Epidermal melanocyte (primary cell): ENCODE measurements around the gene VASH1.

Experiments
- DNase-seq: peaks from one replicate; pipeline ENCODE4 v3.0.0; 2011; ENCODE audit warnings: low spot score; ENCODE audit not compliant: insufficient read length

The VASH1 gene

DNA sequence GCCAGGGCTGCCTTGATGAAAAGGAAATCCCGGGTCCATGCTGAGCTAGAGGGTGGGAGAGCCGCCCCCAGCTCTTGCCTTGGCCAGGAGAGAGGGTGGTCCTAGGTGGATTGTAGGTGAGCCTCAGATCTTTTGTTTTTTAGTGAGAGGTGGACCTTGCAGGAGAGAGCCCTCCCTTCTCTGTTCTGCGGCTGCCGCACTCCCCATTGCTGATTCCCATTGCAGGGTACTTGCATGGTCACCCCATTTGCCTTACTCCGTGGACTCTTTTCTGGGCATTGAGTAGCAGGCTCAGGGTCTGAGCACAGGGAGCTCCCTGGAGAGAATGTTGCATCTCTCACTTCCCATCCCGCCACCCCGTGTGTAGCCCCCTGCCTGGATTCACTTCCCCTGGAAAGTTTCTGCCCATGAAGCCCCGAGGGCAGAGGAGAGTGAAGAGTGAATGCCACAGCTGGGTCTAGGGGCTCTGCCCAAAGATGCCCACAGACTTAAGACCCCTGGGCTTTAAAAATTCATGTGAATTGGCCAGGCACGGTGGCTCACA is 10.2 kb downstream of the VASH1 start:
- no peak for DNase-seq

DNA sequence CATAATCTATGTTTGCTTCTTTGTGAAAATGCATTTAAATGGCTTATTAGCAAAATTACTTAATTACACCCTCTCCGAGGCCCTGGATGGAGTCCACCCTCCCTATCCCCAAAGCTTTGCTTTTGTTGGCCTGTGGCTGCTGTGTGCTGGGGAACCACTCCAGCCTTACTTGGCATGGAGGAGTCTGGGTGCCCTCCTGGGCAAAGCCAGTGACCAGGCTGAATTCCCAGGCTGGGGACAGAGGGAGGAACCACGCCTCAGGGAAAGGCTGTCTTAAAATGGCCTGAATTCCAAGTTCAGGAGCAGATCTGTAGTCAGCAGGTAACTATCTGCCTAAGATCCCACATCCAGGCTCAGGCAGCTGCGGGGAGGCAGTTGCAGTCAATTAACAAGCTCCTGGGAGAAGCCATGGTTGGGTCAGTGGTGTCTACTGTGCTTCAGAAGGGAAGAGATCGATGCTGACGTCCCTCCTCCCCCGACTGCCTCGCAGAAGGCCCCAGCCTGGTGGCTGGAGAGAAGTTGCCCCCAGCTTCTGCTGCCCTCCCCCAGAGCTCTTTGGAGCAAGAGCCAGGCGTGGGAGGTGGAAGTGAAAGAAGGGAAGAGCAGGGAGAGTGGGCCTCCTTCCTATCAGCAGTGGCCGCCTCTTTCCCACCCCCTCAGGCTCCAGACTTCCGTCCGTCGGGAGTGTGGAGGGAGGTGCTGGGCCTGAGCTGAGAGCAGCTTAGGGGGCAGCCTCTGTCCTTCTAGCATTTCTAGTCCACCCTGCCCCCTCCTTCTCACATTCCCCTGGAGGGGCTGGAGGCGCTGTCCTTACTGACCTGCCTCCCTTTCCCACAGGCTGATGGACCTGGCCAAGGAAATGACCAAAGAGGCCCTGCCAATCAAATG is 11.3 kb downstream of the VASH1 start:
- no peak for DNase-seq

DNA sequence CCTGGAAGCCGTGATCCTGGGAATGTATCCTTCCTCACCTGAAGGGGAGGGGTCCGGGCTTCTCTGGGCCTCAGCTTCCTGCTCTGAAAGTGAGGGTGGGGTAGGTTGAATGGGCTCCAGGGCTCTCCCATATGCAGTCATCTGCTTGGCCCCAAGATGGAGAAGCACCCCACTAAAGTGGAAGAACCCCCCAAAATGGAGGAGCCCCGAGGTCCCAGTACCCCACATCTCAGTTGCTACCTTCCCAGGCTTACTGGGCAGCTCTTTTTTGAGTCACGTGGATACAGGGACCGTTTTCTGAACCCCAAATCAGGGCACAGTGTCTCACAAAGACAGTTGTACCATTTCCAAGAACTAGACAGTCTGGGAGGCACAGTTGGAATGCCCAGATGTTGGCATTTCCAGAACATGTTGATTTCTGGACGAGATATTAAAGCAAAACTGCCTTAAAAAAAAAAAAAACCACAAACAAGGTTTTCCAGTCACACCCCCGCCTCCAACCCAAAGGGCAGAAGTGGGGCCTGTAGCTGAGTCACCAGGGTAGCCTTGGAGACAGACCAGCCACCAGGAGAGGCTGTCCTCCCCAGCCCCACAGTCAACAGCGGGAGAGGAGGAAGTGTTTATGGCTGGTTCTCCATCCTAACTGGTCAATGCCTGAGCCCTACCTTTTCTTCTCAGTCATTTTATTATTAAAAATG is 12.1 kb downstream of the VASH1 start:
- peak; percentile 66 for DNase-seq

DNA sequence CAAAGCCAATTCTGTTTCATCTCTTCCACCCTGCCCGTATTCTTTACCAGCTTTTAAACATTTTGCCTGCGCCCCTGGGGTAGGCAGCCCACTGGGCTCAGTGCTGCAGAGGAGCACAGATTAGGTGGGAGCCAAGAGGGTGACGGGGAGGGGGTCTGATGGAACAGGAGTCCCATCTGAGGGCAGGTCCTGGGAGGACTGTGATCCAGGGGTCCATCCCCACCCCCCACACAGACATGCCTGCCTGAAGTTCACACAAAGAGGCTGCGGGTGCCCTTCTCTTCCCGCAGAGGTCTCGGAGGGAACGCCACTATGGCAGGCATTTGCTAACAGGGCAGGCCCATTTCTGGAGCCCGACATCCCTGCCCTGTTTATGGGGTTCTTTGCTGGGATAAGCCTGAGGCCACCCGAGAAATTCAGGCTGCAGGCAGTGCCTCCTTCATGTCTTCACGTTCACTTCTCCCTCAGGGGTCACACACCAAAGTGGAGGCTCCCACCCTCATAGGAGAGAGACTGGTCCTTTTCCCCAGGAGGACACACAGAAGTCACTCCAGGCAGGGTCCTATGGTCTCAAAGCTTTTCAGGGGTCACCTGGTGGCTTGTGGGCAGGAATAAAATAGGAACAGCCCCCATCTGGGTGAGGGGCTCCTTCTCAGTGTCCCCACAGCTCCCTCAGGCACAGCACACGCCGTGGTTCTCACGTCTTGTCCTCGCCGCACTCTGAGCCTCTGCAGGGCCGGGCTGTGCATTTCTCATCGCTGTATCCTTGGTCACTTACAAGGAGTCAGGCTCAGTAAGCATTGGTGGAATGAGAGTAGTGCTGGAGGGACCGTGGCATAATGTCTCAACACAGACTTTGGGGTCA is 12.9 kb downstream of the VASH1 start:
- DNase-seq, result no peak

DNA sequence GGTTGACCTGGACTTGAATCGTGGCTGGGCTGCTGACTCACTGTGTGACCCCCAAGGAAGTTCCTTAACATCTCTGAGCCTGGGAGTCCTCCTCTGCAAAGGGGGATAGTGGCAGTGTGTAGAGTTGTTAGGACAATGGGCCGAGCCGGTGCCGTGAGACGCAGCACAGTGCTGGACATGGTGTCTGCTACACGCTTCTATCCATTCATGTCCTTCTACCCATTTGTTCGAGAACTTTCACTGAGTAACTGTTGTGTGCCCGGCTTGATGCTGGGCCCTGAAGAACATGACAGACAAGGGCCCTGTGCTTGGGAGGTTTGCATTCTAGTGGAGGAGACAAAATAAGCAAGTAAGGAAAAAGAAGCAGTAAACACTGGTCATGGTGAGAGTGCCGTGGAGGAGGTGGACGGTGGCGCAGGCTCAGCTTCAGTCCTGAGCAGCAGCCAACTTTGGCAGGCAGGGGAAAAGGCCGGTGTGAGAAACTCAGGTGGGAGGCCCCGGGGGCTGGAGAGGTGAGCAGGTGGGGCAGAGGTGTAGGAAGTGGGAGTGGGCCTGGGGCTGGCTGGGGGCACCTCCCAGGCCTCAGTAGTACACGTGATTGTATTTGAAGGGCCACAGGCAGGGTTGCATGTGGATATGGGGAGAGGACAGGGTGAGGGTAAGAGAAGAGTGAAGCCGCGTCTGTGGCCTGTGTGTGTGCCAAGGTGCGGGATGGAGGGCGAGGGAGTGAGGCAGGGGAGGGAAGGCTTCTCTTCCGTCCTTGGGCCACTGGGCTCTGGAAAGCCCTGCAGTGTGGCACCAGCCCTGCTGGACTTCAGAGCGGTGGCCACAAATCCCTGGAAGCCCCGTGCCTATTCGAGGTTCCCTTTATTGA is 13.8 kb downstream of the VASH1 start:
- no peak for DNase-seq

DNA sequence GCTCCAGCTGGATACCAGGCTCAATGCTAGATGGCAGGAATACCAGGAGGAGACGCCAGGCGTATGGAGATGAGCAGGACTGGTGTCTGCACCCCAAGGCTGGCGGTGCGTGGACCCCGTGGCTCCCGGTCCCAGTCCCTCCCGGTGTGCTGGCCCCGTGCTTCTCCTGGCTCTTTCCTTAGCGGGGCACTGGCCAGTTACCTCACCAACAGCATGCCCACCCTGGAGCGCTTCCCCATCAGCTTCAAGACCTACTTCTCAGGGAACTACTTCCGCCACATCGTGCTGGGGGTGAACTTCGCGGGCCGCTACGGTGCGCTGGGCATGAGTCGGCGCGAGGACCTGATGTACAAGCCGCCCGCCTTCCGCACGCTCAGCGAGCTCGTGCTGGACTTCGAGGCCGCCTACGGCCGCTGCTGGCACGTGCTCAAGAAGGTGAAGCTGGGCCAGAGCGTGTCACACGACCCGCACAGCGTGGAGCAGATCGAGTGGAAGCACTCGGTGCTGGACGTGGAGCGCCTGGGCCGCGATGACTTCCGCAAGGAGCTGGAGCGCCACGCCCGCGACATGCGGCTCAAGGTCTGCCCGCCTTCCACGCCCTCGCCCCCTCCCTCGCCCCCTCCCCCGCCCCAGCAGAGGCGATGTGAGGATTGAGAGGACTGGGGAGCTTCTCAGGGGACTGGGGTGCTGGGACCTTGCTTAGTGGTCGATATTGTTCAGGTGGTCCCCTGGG is 14.6 kb downstream of the VASH1 start:
- no peak for DNase-seq

DNA sequence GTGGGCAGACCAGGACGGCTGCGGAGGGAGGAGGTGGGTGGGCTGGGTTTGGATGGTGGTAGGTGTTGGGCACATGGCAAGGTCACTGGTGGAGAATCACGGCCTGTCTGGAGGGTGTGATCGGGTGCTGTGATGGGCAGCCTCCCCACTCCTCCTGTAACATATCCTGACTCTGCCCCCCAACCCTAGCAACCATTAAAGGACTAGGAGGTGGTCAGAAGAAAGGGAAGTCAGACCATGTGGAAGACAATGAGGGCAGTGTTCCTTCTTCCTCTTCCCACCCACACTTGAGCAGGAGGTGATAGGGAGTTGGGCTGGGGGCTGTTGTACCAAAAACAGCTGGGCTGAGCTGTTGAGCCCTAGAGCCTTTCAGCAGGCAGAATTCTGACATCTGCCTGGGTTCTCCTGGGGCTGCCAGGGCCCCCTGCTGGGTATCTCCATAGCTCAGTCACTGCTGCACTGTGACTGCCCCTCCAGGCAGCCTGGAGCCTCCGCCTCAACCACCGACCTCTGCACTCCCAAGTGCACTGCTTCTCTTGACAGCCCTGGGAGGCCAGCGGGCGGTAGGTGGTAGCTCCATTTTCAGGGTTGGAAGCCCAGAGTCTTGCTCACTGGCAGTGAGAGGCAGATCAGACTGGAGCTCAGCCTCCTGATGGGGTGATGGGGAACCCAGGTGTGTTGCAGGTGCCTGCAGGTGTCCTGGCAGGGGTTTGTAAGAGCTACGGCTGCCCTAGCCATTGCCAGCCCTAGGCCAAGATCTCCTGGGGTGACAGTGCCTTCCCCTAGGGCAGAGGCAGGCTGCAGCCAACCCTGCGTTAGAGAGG is 15.4 kb downstream of the VASH1 start:
- no peak for DNase-seq

DNA sequence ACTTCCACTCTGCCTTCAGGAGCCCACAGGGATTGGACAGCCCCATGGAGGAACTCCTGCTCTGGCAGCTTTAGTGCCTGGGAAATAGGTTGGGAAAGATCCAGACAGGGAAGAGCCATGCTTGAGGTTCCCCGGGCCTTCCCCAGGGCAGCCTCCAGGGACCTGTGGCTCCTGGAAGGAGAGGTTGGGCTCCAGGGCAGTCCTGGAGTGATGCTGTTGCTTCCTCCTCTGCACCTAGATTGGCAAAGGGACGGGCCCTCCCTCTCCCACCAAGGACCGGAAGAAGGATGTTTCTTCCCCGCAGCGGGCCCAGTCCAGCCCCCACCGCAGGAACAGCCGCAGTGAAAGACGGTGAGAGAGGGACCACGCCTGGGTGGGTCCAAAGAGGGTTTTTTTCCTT is 16.5 kb downstream of the VASH1 start:
- DNase-seq, result no peak

DNA sequence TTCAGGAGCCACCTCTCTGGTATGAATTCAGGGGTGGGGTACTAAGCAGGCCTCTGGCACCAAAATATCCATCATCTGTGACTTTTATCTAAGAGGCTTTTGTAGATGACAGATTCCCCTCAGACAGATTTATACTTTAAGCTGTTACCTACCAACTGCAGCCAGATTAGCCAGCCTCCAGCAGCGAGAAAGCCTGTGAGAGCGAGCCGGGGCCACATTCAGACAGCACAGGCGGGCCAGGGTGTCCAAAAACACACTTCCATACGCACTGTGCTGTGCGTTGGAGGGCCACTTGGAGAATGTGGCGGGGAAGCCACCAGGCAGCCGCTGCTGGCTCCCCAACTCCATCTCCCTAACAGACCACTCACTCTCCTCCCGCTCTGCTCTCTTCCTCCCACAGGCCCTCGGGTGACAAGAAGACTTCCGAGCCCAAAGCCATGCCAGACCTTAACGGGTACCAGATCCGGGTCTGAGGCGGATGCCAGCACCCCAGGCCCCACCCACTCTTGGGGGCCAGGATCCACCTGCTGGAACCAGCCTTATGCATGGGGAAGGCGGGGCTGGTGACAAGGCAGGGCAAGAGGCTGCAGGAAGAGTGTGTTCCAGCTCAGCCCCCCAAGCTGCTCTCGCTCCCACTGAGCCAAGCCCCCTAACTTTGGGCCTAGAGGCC is 17.4 kb downstream of the VASH1 start:
- no peak for DNase-seq

DNA sequence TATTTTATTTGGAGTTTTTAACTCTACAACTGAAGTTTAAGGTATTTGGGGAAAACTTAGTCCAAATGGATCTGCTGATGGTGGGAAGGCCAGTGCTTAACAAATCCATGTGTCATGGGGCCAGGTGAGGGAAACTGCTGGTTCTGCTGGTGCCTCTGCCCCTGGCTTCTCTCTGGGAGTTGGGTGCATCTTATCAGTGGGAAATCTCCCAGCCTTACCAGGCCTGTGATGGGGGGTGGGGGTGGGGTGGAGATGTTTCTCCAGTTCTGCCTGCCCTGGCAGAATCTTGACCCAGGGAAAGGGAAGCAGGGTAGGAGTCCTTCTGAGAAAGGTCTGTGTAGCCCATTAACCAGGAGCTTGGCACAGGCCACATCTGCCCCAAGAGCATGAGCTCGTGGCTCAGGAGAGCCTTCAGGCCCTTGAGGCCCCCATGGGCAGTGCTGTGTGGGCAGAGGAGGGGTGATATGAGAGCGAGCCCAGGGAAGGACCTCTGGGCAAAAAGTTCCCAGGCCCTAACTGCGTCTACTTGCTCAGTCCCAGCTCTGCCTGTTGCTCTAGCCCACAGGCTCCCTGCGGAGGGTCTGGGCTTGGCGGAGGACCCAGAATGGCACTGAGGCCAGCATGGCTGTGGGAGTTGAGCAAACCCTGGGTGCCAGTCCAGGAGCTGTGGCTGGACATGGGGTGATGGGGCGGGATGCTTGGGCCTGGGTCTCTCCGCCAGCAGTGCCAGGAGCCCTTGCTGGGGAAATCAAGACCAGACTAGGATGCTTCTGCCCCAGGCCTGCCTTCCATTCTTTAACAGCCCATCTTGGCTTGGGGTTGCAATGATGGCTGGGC is 18.2 kb downstream of the VASH1 start:
- DNase-seq, result no peak

DNA sequence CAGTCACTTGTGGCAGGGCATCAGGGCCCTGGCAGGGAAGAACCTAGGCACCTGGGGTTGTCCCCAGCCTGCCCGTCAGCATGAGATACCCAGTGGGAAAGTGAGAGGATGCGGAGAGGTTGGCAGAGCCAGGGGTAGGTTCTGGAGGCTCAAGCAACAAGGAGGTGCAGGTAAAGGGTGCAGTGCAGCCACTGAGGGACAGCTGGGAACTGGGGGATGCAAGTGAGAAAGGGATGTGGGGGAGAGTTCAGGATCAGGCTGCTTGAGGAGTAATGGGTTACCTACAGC is 18.7 kb downstream of the VASH1 start:
- DNase-seq, result no peak

DNA sequence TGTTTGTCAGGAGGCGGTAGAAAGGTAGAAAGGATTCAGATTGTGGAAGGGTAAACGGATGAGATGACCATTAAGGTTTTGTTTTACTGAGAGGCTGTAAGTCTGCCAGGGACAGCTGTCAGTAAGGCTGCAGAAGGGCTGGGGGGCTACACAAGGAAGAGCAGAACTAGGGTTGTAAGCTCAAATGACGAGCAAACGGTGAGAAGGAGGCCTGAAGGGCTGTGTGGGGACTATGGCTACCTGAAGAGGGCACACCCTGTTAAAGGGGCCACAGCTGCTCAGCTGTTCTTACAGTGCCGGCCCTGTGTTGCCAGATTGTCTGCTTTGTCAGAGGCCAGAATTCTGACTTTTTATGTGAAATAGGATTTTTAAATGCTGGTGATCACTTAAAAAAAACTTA is 19.1 kb downstream of the VASH1 start:
- no peak for DNase-seq

DNA sequence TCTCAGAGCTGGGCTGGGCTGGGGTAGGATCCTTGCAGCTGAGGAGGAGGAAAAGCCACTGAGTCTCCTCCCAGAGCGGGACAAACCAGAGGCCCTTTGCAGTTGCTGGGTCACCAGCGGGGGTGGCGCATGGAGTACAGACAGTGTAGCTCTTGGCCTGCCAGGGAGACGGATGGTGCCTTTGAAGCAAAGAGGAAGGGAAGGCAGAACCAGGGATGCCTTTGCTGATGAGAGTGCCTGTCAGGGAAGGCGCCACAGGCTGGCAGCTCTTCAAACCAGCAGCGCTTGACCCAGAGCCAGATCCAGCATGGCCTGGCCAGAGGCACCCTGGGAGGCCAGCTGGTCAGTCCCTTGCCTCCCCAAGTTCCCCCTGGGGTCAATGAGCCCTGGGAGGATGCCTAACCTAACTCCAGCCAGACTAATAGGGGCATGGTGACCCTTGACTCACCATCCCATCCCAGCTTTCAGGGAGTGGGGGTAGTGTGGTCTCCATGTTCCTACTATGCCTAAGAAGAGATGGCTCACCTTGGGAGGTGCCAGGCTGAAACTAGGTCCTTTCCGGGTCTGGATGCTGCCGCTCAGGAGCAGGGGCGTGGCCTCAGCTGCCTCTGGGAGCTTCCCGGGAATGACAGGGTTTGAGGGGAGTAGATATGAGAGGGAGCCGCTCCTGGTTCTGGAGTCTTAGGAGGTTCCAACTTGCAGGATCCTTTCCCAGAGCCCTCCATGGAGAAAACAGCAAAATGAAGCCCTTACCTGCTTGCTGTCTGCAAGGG is 19.8 kb downstream of the VASH1 start:
- DNase-seq, result no peak

DNA sequence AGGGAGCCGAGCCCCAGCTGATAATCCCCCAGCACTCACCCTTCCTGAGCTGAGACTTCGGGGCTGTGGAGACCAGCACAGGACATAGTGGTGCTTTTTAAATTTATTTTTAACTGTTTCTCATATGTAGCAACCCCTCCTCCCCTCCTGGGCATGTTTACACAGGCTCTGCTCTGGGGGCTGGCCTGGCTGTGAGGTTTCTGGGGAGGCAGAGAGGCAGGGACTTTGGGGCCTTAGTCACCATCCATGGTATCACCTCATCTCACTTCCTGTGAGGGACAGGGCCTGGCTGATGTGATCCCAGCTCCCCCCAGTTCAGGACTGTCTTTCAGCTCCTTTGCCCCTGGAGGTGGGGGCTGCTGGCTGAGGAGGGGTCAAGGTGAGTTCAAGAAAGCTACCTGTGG is 20.4 kb downstream of the VASH1 start:
- DNase-seq, result no peak

DNA sequence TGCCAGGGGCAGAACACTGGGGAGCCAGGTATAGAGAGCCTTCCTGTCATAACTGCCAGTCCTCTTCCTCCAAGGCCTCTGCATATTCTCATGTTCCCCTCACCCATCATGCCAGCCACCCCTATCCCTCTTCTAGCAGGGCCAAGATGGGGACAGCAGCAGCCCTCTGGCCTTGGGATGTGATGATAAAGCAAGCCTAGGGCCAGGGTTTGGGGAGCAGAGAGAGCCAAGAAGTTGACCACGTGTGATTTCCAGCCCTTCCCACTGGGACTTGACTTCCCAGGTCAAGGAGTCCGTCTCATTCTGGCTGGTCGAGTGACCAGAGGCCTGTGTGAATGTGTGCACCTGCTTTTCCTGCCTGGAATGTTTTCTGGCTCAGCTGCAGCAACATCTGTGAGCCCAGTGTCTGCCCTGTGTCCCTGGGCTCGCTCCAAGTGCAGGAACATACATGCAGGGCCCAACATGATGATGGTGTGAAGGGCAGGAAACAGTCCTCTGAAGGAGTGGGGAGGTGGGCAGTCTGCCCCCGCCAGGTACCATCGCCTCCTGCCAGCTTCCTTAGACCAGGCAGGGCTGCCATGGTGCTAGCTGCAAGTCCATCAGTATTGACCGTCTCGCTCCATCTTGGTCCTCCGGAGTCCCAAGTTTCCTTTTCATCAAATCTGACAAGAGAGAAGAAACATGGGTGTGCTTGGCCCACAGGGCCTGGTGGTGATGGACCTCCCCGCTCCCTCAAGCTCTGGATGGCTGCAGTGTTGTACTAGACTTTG is 21.0 kb downstream of the VASH1 start:
- no peak for DNase-seq

DNA sequence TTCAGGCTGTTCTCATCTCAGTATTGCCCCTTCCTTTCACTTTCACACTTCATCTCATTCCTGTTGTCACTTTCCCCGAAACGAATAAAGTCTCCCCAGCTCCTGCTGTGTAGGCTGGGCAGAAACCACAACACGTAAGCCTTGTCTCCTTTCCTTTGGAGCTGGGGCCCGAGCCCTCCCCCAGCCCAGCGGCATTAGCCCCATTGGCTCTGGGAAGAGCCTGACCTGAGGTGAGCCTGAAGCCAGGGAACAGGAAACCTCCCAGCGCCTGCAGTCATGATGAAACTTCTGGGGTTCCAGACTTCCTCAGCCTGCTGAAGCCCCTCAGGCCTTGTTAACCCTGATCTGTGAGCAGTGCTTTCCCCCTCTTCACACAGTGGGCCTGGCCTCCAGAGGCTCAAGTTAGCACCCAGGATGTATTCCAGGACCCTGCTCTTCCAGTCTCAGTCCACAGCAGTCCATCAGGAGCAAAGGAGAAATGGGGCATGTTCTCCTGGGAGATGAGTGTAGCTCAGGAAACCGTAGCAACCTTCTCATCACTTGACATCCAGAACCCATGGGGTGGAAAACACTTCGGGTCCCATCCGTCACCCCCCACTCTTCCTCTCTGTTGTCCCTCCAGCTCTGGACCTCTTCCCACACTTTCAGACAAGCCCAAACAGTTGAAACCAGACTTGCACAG is 21.8 kb downstream of the VASH1 start:
- no peak for DNase-seq
